Amniotic epithelial cell (primary cell): ENCODE data around the gene BCCIP.

ENCODE experiments used
- DNase-seq: peaks from one replicate; pipeline ENCODE4 v3.0.0-alpha.2; 2010; ENCODE audit warnings: low read depth

Gene BCCIP

DNA sequence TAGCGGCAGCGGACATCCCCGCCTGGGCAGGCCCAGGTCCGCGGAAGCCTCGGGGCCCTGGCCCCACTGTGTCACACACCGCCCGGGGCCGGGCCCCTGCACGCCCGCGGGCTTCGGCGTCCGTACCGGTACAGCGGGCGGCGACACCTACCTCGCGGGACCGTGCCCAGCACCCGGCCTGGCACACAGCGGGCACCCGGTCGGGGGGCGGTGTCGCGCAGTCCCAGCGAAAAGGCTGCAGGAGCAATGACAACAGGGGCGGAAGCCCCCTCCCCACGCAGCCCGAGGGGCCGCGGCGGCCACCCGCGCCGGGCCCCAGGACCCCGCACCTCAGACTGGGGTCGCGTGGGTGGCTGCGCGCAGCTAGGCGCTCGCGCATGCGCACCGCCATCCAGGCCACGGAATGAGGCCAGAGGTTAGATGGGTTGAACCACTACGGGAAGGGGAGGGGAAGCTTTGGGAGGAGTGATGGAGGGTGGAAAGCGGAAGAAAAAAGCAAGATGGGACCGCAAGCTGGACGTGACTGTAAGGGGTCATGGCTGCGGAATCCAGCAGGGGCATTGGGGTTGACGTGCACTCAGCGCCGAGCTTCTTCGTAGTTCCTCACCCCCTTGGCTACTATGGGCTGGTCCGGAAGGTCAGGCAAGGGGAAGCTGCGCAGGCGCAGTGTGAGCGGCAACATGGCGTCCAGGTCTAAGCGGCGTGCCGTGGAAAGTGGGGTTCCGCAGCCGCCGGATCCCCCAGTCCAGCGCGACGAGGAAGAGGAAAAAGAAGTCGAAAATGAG is at the start of gene BCCIP, which contains the start of gene UROS:
Gene BCCIP (plus strand): TSS at position 669 of the 785 bp plus-strand sequence. CDS start 12 bp downstream, at position 681.
Gene UROS (minus strand): TSS at position 381 of the 785 bp plus-strand sequence. CDS start 6,759 bp downstream, outside the sequence.
- DNase-seq, result peak; percentile 81

DNA sequence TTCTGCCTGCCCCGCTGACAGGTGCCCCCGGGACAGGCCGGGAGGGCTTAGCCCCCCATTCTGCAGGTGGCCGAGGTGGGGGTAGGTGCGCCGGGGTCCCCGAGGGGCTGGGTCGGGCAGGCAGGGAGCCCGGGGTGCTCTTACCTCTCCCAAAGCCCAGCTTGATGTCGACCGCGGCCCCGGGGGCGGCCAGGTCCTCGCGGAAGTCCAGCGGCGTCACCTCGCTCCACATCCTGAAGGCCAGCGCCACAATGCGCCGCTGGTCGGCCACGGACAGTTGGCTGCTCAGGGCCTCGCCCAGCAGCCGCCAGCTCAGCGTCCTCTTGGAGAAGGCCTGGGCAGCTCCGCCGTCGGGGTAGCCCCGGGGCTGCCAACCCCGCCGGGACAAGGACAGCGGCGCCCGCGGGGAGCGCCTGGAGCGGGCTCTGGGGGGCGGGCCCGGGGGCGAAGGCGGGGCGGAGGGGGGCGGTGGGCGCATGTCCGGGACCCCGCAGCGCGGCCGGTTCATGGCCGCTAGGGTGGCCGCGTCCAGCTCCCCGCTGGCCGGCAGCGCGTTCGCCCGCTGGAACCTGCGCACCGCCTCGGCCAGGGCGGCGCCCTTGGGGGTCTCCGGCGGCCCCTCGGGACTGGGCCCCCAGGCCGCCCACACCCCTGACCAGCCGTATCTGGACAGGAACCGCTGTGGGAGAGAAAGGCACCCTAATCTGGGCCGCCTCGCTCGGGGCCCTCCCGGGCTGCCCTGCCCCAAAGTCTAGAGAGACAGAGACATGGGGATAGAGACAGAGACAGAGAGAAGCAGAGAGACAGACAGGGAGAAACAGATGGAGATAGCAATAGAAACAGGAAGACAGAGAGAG is 49.4 kb upstream of the BCCIP start:
- DNase-seq, result no peak

DNA sequence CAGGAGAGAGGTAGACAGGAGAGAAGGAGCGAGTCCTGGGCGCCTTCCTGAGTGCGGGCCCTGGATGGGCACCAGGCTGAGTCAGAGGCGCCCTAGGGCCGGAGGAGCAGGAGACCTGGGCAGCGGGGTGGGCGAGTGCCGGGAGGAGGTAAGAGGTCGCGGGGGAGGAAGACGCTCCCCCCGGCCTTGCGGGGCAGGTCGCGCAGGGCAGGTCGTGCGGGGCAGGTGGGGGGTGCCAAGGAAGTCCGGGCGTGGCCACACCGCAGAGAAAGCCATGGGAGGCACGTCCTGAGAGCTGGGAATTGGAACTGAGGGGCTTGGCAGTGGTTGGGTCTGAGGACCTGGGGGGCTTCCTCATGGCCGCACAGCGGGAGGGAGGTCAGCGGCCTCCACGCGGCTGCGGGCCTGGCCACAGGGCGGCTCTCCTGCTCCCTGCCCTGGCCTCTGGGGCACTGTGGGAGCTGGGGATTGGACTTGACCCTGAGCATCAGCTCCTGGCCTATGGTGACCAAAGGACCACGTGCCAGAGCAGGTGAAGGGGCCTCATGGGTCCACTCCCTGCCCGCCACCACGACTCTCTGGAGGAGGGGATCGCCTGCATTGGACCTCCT is 48.7 kb upstream of the BCCIP start:
- DNase-seq, result no peak

DNA sequence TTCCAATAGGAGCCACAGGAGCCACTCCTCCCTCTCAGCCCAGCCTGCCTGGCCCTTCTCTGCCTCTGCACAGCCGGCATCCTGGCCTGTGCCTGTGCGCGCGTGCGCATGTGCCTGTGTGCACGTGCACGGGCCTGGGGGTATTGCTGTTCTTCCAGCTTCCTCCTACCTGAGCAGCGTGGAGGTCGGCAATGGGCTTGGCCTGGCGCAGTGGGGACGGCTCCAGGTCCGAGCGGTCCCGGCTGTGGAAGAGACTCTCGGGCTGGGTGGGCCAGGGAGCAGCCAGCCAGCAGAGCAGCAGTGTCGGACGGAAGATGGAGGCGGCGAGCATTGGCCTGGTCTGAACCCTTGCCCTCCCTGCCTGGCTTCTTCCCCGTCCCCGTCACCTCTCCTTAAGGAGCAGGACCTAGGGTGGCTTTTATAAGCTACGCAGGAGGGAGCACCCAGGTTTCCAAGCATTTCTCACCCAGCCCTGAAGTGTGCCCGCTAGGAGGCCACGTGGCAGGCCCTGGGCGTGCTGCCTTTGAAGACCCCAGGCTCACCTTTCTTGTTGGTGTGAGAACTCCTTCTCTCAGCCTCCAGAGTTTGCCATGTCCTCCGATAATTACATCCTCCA is 47.7 kb upstream of the BCCIP start, which contains the start of gene MMP21:
Gene MMP21 (minus strand): TSS at position 331 of the 616 bp plus-strand sequence. CDS start 0 bp downstream, at position 331.
- no peak for DNase-seq

DNA sequence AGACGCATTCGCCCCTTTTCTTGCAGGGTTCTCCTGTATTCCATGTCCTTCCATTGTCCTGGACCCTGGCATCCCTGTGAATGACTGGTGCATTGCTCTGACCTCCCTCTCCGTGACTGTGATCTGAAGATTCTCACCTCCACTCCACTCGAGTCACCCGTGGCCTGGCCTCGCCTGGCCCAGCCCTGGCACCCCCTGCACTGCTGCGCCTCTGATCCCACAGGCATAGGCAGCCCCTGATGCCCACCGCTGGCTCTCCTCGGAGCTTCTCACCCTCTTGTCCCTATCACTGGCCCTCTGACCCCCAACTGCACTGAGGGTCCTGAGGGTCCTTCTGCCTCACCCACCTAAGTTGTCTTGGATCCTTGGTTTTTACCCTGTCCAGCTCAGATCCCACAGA is 45.5 kb upstream of the BCCIP start:
- DNase-seq, result no peak

DNA sequence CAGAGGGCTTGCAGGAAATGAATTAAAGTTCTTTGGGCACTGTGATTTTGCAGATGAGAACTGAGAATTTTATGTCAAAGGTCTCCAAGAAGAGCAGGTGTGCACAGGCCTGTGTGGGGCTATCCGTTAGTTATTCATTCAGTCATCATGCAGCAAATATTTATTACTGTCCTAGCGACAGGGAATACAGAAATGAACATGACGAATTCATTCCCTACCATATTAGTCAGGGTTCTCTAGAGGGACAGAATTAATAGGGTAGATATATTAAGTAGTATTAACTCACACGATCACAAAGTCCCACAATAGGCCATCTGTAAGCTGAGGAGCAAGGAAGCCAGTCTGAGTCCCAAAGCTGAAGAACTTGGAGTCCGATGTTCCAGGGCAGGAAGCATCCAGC is 44.8 kb upstream of the BCCIP start:
- DNase-seq, result no peak

DNA sequence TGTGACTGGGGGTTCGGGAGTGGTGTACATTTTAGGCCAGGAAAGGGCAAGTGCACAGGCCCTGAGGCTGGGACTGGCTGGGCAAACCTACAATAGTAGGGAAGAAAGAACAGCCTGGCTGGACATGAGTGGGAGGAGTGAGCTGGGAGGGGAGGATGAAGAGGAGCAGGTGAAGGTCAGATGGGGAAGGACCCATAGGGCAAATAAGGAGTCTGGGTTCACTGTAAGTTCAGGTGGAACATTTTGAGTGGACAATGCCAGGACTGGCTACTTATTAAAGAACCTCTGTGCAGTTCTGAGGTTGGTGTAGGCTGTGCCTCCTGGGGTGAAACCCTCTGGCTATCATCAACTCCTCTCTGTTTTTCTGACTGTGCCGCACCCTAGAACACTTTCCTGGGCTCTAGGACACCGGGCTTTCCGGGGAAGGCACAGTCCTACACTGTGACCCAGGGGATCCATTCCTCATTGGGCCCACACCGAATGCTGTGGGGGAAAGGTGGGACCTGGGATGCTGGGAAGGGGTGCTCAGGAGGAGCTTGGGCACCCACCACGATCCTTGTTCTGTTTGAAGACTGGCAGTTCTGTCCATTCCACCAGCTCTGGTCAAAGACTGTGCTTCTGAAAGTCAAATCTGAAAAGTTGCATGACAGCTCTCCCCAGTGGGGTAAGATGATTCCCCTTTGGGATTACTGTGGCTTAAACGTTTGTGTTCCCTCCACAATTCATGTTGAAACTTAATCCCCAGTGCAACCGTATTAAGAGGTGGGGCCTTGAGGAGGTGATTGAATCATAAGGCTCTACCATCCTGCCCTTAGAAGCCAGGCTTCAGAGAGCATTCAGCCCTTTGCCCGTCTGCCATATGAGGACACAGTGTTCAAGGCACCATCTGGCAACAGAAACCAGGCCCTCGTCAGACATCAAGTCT is 43.7 kb upstream of the BCCIP start:
- no peak for DNase-seq

DNA sequence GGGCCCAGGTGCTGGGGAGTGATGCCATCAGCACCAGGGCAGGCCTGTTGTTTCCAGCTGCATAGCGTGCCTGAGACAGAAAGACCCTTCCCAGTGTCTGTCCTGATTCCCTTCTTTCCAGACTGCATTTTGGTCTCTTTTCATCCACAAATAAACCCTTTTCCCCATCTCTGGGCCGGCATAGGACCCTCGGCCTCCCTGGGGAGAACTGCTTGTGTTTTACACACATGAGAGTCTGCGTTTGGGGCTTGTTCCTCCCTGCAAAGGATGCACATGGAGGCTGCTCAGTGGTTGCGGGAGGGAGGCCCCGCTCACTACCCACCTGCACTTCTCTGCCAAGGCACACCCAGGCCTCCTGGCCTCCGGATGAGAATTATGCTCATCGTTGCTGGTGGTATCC is 42.0 kb upstream of the BCCIP start:
- no peak for DNase-seq

DNA sequence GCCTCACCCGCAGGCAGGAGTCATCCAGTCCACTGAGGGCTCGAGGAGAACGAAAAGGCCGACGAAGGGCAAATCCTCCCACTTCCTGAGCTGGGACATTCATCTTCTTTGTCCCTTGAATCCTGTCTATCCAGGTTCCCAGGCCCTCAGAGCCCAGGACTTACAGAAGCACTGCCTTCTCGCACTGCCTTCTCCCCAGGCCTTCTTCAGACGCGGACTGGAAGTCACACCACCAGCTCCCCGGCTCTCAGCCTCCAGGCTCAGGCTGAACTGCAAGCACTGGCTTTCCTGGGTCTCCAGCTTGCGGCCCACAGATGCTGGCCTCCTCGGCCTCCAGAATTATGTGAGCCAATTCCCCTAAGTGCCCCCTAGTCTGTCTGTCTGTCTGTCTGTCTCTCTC is 41.3 kb upstream of the BCCIP start:
- DNase-seq, result no peak

DNA sequence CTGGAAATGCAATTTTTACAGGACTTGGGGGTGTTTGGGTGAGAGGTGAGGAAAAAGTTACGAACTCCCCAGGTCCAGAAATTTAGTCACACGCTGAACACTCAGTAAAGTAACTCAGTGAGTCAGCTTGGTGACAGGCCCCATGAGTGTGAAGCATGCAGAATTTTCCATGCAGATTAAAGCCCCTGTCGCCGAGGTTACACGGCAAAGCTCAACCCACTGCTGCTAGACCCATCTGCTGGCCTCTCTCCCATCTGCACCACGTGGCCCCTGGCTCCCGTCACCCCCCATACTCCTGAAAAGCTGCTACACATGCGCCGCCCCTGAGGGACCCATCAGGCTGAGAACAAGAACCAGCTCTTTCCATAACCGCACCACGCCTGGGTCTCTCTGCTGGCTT is 40.7 kb upstream of the BCCIP start:
- no peak for DNase-seq

DNA sequence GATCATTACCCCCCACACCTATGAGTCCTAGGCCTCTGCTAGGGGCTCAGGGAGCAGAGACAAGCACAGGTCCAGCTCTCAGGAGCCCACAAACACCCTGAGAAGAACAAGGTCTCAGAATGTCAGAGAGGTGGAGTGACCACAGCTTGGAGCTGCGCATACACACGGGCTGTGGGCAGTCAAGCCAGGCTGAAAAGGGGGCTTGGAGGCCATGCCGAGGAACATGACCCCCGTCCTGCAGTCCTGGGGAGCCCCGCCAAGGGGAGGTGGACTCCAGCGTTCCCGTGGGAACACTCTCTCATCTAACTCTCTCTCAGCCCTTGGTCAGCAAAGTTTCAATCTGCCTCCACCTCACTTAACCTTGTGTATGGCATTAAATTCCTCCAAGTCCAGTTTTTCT is 39.9 kb upstream of the BCCIP start:
- no peak for DNase-seq

DNA sequence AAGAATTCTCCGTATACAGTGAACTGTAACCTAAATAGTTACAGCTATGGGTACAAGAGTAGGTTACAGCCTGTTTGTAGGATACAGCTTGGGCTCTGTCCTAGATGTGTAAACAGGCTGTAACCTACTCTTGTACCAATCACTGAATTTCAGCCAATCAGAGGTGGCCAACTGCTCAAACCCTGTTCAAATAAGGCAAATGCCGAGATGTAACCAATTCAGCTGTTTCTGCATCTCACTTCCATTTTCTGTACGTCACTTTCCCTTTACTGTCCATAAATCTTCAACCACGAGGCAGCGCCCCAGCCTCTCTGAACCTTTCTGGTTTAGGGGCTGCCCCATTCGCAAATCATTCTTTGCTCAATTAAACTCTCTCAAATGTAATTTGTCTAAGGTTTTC is 39.4 kb upstream of the BCCIP start:
- peak; percentile 34 for DNase-seq

DNA sequence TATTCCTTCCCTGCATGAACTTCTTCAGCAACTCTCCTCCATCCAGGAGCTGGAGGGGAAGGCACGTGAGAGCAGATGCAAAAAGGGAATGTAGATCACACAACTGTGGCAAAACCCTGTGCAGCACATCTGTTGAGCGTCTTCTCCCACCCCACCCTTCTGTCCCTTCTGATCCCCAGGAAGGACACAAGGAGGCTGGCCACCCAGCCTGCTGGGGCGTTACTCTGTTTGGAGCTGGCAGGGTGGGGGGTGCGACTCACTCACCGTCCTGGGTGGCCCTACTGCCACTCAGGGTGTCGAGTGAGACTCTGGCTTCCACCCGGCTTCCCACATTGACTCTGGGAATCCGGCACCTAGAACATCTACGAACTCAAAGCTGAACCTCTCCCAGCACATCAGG is 37.6 kb upstream of the BCCIP start:
- no peak for DNase-seq

DNA sequence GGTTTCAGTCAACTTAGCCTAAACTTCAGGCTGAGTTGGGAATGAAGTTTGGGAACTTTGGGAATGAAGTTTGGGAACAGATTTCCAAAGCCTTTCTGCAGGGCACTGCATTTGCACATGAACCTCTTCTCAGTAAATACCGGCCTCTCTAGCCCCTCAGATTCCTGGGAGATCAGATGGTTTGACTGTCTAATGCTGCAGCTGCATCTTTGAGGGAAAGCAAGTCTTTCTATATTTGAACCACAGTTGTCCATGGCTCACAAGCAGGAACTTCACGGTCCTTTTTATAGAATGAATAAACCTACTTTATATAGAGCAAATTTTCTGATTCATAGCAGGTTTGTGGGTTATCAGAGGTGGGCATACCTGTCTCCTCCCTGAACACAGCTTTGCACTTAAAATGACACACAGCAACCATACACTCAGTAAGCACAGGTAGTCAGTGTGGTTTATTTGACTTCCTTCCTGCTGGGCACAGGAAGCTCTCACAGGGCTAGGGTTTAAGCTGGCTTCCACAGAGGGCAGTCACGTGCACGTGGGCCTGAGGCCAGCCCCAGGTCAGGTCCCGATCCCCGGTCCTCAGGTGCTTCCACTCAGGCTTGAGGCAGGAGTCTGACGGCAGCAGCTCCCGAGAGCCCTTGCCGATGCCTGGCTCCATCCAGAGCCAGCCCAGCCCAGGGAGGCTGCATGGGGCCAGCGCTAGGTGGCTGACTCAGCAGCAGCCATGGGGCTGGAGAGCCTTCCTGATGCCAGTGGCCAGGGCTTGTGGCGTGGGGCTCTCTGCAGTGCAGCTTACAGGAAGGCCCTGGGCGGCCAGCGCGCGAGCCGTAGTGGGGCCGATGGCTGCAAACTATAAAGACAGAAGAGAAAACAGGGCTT is 35.0 kb upstream of the BCCIP start:
- DNase-seq, result no peak

DNA sequence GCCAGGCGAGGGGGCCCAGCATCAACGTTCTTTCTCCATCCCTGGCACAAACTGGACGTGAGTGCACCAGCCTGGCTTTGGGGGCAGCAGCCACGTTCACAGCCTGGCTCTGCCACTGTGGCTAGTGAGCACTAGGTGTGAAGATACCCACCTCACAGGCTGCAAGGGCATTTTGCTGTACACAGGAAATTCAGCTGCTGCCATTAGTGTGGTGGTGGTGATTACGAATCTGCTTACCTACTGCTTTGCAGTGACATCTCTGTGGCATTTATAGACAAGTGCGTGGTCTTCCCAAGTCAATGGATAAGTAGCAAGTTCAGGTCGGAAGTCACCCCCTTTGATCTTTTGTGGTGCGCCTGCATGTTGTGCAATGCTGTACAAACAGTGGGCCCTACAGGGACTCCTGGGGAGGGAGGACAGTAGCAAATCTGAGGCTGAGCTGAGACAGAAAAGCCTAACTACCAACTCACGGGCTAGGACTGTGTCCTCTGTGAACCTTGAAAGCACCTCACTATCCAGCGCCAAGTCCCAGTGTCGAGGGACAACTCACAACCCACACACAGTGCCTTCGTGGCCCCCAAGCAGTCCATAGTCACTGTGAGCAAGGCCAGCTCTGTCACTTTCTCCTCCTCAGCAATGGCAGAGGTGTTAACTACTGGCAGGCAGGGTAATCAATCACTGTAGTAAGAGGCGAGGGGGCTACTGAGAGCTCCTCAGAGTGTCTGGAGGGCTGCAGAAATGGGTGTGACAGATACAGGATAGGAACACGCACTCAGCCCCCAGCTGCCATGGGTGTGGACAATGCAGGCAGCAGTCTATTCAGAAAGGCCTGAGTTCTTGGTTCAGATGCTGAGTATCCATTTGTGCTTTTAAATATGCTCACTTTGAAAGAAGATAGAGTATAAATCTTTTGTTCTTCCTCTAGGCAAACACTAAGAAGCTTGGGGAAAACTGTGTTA is 30.7 kb upstream of the BCCIP start:
- no peak for DNase-seq

DNA sequence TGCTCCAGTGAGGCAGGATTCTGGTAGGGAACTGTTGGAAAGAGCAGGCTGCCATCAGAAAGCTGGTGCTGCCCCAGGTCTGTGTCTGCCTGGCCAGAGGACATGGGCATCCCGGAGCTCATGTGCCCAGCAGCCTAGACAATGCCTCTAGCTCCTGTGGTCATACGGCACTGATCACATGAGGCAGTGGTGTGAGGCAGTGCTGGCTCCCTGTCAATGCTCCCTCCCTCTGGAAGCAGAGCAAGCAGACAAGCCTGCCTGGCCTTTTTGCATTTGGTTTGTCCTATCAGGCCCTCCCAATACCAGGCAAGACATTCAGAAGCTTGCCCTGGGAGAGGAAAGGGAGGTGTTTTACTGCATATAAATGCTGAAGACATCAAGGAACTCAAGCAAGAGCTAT is 28.2 kb upstream of the BCCIP start:
- no peak for DNase-seq

DNA sequence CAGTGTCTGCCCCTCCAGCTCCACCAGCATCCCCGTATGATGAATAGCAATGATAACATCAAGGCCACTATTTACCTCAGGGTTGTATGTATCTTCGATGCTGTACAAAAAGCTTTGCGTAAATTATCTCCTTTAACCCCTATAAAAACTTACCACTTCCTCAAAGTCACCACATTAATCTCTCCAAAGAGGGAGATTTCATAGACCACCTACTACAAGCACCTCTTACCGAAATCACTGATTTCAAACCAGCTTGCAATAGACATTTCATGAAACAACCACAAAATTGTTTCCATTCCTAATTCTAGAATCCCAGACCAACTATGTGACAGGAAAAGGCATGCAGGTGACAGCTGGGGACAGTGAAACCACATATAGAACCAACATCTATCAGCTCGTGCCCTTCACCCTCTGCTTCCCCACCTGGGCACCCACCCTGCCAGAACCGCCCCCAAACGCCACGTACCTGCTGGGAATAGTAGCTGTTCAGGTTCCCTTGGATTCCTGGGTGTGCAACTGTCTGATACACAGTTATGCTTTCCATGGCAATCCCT is 27.6 kb upstream of the BCCIP start:
- no peak for DNase-seq

DNA sequence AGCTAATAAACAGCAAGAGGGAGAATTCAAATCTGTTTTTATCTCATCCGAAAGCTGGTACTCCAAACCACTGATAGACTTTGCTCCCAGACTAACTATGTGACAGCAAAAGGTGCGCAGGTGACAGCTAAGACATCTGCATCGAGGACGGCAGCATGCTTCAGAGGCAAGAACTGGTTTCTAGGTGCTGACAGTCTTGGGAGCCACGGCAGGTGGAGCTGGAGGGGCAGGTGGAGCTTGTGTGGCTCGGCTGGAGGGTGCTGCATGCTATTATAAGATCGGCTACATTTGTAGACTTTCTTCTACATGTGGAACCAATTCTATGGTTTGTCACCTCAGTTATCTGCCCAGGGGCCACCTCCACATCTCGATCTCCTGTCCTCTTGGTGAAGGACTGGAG is 25.9 kb upstream of the BCCIP start:
- DNase-seq, result no peak
